GM12878 (cell line): Measurements from ENCODE around the gene AGRN. TPM values are rescaled to one million over a fixed set of nuclear protein-coding genes. Genes with fewer than 3 reads are reported as not detected.

Experiments used
- ATAC-seq: fragments of 200-7000 bp; cut with Tn5 transposase; 3 replicates; pipeline ENCODE4 v1.9.1; 2020; ENCODE audit warnings: mild to moderate bottlenecking, moderate library complexity
- BruUV-seq: library from RNA; stranded (reverse); fragments of 400-500 nt; replicated peaks from 2 replicates; lab custom pipeline; 2021; lab: Mats Ljungman, UMichigan
- CTCF ChIA-PET: fragments of 300-600 bp; sonication (Branson Sonifier 250); formaldehyde crosslinking; extraction: SDS; loops from one replicate; lab custom pipeline; 2021; ENCODE audit warnings: inconsistent platforms; lab: Yijun Ruan, JAX
- POLR2A ChIA-PET: fragments of 350-600 bp; formaldehyde crosslinking; extraction: SDS; loops from one replicate; lab custom pipeline; 2021; ENCODE audit warnings: inconsistent platforms; lab: Charles Lee
- RAD21 ChIA-PET: fragments of 300-600 bp; sonication (Branson Sonifier 250); formaldehyde crosslinking; loops from one replicate; lab custom pipeline; 2023; ENCODE audit warnings: antibody characterized with exemption; ENCODE audit not compliant: unreplicated experiment; lab: Charles Lee
- SMC1A ChIA-PET: fragments of 300-600 bp; sonication (Branson Sonifier 250); formaldehyde crosslinking; loops from one replicate; lab custom pipeline; 2023; ENCODE audit not compliant: unreplicated experiment, uncharacterized antibody; lab: Charles Lee
- DNase-seq: peaks from one replicate; pipeline ENCODE4 v3.0.0-alpha.2; 2011; ENCODE audit warnings: low read depth, low spot score
- FAIRE-seq: peaks from 3 replicates; lab custom pipeline; 2011; peaks lifted over from hg19 to GRCh38; lab: Jason Lieb, UNC
- H2AFZ ChIP-seq: 2 replicates; pipeline ENCODE4 v1.6.0; 2011; ENCODE audit warnings: low read depth, low read length, control low read depth; ENCODE audit not compliant: control insufficient read depth
- H3K27ac ChIP-seq: 2 replicates; pipeline ENCODE4 v1.5.1; 2011; ENCODE audit warnings: control low read depth; ENCODE audit not compliant: control insufficient read depth, insufficient read depth
- H3K27me3 ChIP-seq, 2 experiments: replicated peaks in 1 of 2; 2 replicates each; pipeline versions ENCODE4 v1.6.0 to v1.6.1; 2011; ENCODE audit warnings: low read length in 1 of 2; ENCODE audit not compliant: control insufficient read depth in 2 of 2, insufficient read depth in 2 of 2
- H3K36me3 ChIP-seq, 2 experiments: 2 replicates each; pipeline ENCODE4 v1.5.1; 2011; ENCODE audit warnings: low read length in 1 of 2; ENCODE audit not compliant: control insufficient read depth in 2 of 2, insufficient read depth in 2 of 2
- H3K4me1 ChIP-seq: 2 replicates; pipeline ENCODE4 v1.6.1; 2011; ENCODE audit warnings: mild to moderate bottlenecking, low read length, moderate library complexity, mixed read lengths; ENCODE audit not compliant: control insufficient read depth, insufficient read depth
- H3K4me2 ChIP-seq: 2 replicates; pipeline ENCODE4 v1.6.0; 2011; ENCODE audit warnings: control low read depth; ENCODE audit not compliant: control insufficient read depth, insufficient read depth
- H3K4me3 ChIP-seq: fragments of 200-600 bp; sonication (generic); 2 replicates; pipeline ENCODE4 v1.5.1; 2016
- H3K79me2 ChIP-seq: 2 replicates; pipeline ENCODE4 v1.6.0; 2011; ENCODE audit warnings: low read length; ENCODE audit not compliant: control insufficient read depth, insufficient read depth
- H3K9ac ChIP-seq: 2 replicates; pipeline ENCODE4 v1.8.0; 2011; ENCODE audit warnings: low read length, control low read depth, mixed read lengths; ENCODE audit not compliant: control insufficient read depth, insufficient read depth
- H3K9me3 ChIP-seq: replicated peaks from 3 replicates; pipeline ENCODE4 v1.5.1; 2011; ENCODE audit warnings: mild to moderate bottlenecking, low read length; ENCODE audit not compliant: control insufficient read depth, insufficient read depth
- H4K20me1 ChIP-seq: 2 replicates; pipeline ENCODE4 v1.6.0; 2011; ENCODE audit not compliant: control insufficient read depth, insufficient read depth
- CHD4 ChIP-seq: fragments of 200-600 bp; sonication (generic); IDR thresholded peaks from 2 replicates; pipeline ENCODE4 v1.6.1; 2016; ENCODE audit warnings: mild to moderate bottlenecking
- CREB1 ChIP-seq: IDR thresholded peaks from 2 replicates; pipeline ENCODE4 v1.6.1; 2012; ENCODE audit warnings: low read depth, mild to moderate bottlenecking, inconsistent platforms
- SKIL ChIP-seq: fragments of 450-650 bp; IDR thresholded peaks from 2 replicates; pipeline ENCODE4 v1.6.1; 2017; ENCODE audit warnings: mild to moderate bottlenecking, low read depth, inconsistent platforms; ENCODE audit not compliant: poor library complexity, severe bottlenecking
- STAT1 ChIP-seq: fragments of 450-650 bp; conservative IDR thresholded peaks from 2 replicates; pipeline ENCODE4 v1.6.1; 2014; ENCODE audit warnings: antibody characterized with exemption, mild to moderate bottlenecking
- WGBS: methylation state at CpG from one replicate; pipeline ENCODE4 v1.1.6; 2016; ENCODE audit warnings: low lambda C conversion rate; ENCODE audit not compliant: insufficient replicate concordance, insufficient coverage; ENCODE audit errors: missing lambda C conversion rate; 5-methylcytosine and 5-hydroxymethylcytosine counted together
- in situ Hi-C: fragments of 300-500 bp; cut with MboI; formaldehyde crosslinking; loops from 9 replicates; pipeline ENCODE4 v1.14.3; 2018; ENCODE audit warnings: mixed read lengths
- intact Hi-C: fragments of 100-400 bp; cut with micrococcal nuclease; formaldehyde crosslinking; loops from one replicate; pipeline ENCODE4 v1.14.2; 2022; ENCODE audit not compliant: unreplicated experiment
- polyA plus RNA-seq, 11 experiments: library from polyadenylated mRNA; depleted of rRNA in 4 of 11; unstranded in 6 of 11; stranded (reverse) in 5 of 11; fragments of >200 nt; fragmentation: Nextera tagmentation in 4 of 11; fragmentation: Illumina TruSeq in 1 of 11; extraction: Ambion mirVana in 4 of 11; extraction: Trizol in 1 of 11; gene quantifications; 1 replicate in 1 of 11; 2 replicates in 10 of 11; pipeline versions ENCODE4 v1.2.1 to v1.2.3, GENCODE V29; 2011 to 2016; ENCODE audit warnings: inconsistent platforms in 2 of 11, missing spikeins in 2 of 11, low read depth in 1 of 11
- total RNA-seq, 4 experiments: library from RNA; depleted of rRNA in 3 of 4; stranded (reverse); fragments of >200 nt in 3 of 4; fragmentation: Illumina TruSeq in 1 of 4; extraction: Trizol in 1 of 4; gene quantifications; 2 replicates each; pipeline versions ENCODE4 v1.2.1 to v1.2.3, GENCODE V29; 2013 to 2021

Gene AGRN
- total and polyA plus RNA-seq, 10 of the 15 experiments (the other 5 are each of a cell fraction or from before 2014, with no cell fraction given): 0.02 to 41.8 (median 4.1) TPM

- no peaks in the 10 kb centered on the region for H4K20me1 ChIP-seq
- H3K27ac ChIP-seq: no peak overlapping the region
- H3K4me1 ChIP-seq: peaks cover 7% of the 10 kb centered on the region; the same call in 1 of the 2 replicates
- no peak overlapping the region for H3K4me3 ChIP-seq
- ChIA-PET SMC1A (no interaction called here), POLR2A (no interaction called here), RAD21 (no interaction called here), CTCF (no interaction called here)
- H3K4me2 ChIP-seq: no peak overlapping the region
- in situ Hi-C loops: no loop called here
- DNase-seq (no peak), FAIRE-seq (no peak), ATAC-seq (peak; percentile 54)
- no peaks in the 10 kb centered on the region for H3K36me3 ChIP-seq
- BruUV-seq: no TSS peak
- intact Hi-C loops: no loop called here
- no peaks in the 10 kb centered on the region for H3K9me3 ChIP-seq
- no peak overlapping the region for H3K9ac ChIP-seq
- 98% methylated on average over 25 of the region's 28 CpGs for WGBS
- no peaks in the 10 kb centered on the region for H3K27me3 ChIP-seq
- no peak for TF ChIP-seq CREB1
- no peak overlapping the region for H2AFZ ChIP-seq
- H3K79me2 ChIP-seq: no peaks in the 10 kb centered on the region
Observed at GRCh38 chr1:1091344-1092148, 71.6 kb downstream of the AGRN start.

- intact Hi-C loops: no loop called here
- 81% methylated on average over 26 of the region's 28 CpGs for WGBS
Observed at GRCh38 chr1:1092149-1092855, 72.4 kb downstream of the AGRN start.

More at GRCh38 chr1:1092149-1092855, 72.4 kb downstream of the AGRN start:
- Histone ChIP-seq H4K20me1 (no peaks in the 10 kb centered on the region), H3K27me3 (no peaks in the 10 kb centered on the region), H3K4me2 (no peak overlapping the region), H3K79me2 (no peaks in the 10 kb centered on the region), H3K27ac (no peak overlapping the region), H3K36me3 (no peaks in the 10 kb centered on the region), H3K4me3 (no peak overlapping the region), H2AFZ (no peak overlapping the region), H3K9me3 (no peaks in the 10 kb centered on the region), H3K9ac (no peak overlapping the region), H3K4me1 (peaks cover 7% of the 10 kb centered on the region; the same call in 1 of the 2 replicates)
- no peak for DNase-seq
- FAIRE-seq: no peak
- no TSS peak for BruUV-seq
- TF ChIP-seq STAT1: no peak
- no peak for TF ChIP-seq SKIL
- TF ChIP-seq CHD4: no peak
- TF ChIP-seq CREB1: no peak
- CTCF ChIA-PET: interaction anchor here (0.6 to 1.1 kb wide), 2 partner anchors 9 to 213 kb away, joined by 3 to 4 read pairs; no protein-coding TSS in a partner anchor
- ATAC-seq: no peak
- in situ Hi-C loops: no loop called here
- RAD21 ChIA-PET: no interaction called here
- SMC1A ChIA-PET: no interaction called here
- POLR2A ChIA-PET: no interaction called here
